D721Med (cell line): Measurements from ENCODE around the gene NT5DC4.
A peak's percentile ranks its signal among the peaks of the same experiment; 100 is the strongest.

Experiments used
- DNase-seq: peaks from one replicate; pipeline ENCODE4 v3.0.0; 2011; ENCODE audit warnings: low spot score; ENCODE audit not compliant: insufficient read length
- FAIRE-seq: peaks from 2 replicates; lab custom pipeline; 2011; peaks lifted over from hg19 to GRCh38; lab: Jason Lieb, UNC
- CTCF ChIP-seq: IDR thresholded peaks from 2 replicates; pipeline ENCODE4 v1.5.1; 2012; ENCODE audit warnings: mild to moderate bottlenecking, control low read depth; ENCODE audit not compliant: insufficient read depth; ENCODE audit errors: missing control alignments

The NT5DC4 gene

GRCh38 chr2:112737542-112738232 is 16.9 kb downstream of the NT5DC4 start:
- FAIRE-seq (no peak), DNase-seq (no peak)
- TF ChIP-seq CTCF, result no peak

- TF ChIP-seq CTCF, result no peak
- DNase-seq, result no peak
- no peak for FAIRE-seq
Observed at GRCh38 chr2:112740527-112740926, 19.7 kb downstream of the NT5DC4 start.

- peak; percentile 96 for TF ChIP-seq CTCF
- DNase-seq (peak; percentile 44), FAIRE-seq (no peak)
Observed at GRCh38 chr2:112749755-112750559, 29.1 kb downstream of the NT5DC4 start.

GRCh38 chr2:112750560-112750843 is 29.7 kb downstream of the NT5DC4 start:
- FAIRE-seq, result no peak
- no peak for DNase-seq
- no peak for TF ChIP-seq CTCF

- no peak for TF ChIP-seq CTCF
- DNase-seq (no peak), FAIRE-seq (no peak)
Observed at GRCh38 chr2:112751451-112752197, 30.8 kb downstream of the NT5DC4 start.

GRCh38 chr2:112752667-112753066 is 31.8 kb downstream of the NT5DC4 start:
- TF ChIP-seq CTCF, result no peak
- FAIRE-seq (no peak), DNase-seq (no peak)
